Left ventricle myocardium inferior (tissue), 1 donor: ENCODE measurements around the gene HMGN4. TPM values are rescaled to one million over a fixed set of nuclear protein-coding genes. Genes with fewer than 3 reads are reported as not detected.
"Not testable (repeated sequence)": the region's sequence is repeated elsewhere in the genome, so short reads cannot be mapped to it uniquely, and the experiment has no call there.

Source experiments
- DNase-seq: peaks from one replicate; pipeline ENCODE4 v3.0.0-alpha.2; 2020
- H3K27ac ChIP-seq: fragments of 200-600 bp; replicated peaks from 2 replicates; pipeline ENCODE4 v1.8.0; 2021
- H3K27me3 ChIP-seq: fragments of 200-600 bp; 2 replicates; pipeline ENCODE4 v1.8.0; 2021; ENCODE audit warnings: low read depth
- H3K36me3 ChIP-seq: fragments of 200-600 bp; 2 replicates; pipeline ENCODE4 v1.8.0; 2021
- H3K4me1 ChIP-seq: fragments of 200-600 bp; 2 replicates; pipeline ENCODE4 v1.8.0; 2021
- H3K4me3 ChIP-seq: fragments of 200-600 bp; 2 replicates; pipeline ENCODE4 v1.8.0; 2021; ENCODE audit warnings: mild to moderate bottlenecking, moderate library complexity
- H3K9me3 ChIP-seq: fragments of 200-600 bp; replicated peaks from 2 replicates; pipeline ENCODE4 v1.8.0; 2021
- CTCF ChIP-seq: fragments of 200-600 bp; IDR thresholded peaks from 2 replicates; pipeline ENCODE4 v1.8.0; 2021; ENCODE audit warnings: antibody characterized with exemption, mild to moderate bottlenecking, borderline replicate concordance
- intact Hi-C: fragments of 100-400 bp; cut with micrococcal nuclease; formaldehyde crosslinking; loops from one replicate; pipeline ENCODE4 v1.11.0; 2022
- total RNA-seq: library from RNA; stranded (reverse); fragmentation: NEBNext Ultra II Directional; extraction: Animal tissue kit (Norgen Biotek cat#: 25700); gene quantifications from one replicate; pipeline ENCODE4 v1.2.1, GENCODE V29; 2021
- donor health status: DM: no; HTN: yes; CAD: no; lungs with severe emphysema.

The HMGN4 gene
- total RNA-seq, 1 donor from 2014 or later: 29.7 TPM

- Histone ChIP-seq H3K27ac (no peak overlapping the region), H3K4me3 (no peak overlapping the region), H3K9me3 (no peaks in the 10 kb centered on the region), H3K36me3 (no peaks in the 10 kb centered on the region), H3K27me3 (peaks cover 53% of the 10 kb centered on the region), H3K4me1 (peaks cover 12% of the 10 kb centered on the region)
- intact Hi-C loops: no loop called here
- no peak for DNase-seq
- no peak for TF ChIP-seq CTCF
Observed at GRCh38 chr6:26502626-26503025, 35.5 kb upstream of the HMGN4 start.

- Histone ChIP-seq H3K36me3 (no peaks in the 10 kb centered on the region), H3K27ac (no peak overlapping the region), H3K27me3 (peaks cover 23% of the 10 kb centered on the region), H3K4me3 (no peak overlapping the region), H3K9me3 (no peaks in the 10 kb centered on the region), H3K4me1 (no peaks in the 10 kb centered on the region)
- no peak for DNase-seq
- no peak for TF ChIP-seq CTCF
- intact Hi-C loops: no loop called here
Observed at GRCh38 chr6:26507658-26508057, 30.5 kb upstream of the HMGN4 start.

GRCh38 chr6:26511033-26511432, 27.1 kb upstream of the HMGN4 start:
- DNase-seq, H3K36me3 ChIP-seq, H3K4me1 ChIP-seq, H3K4me3 ChIP-seq, H3K9me3 ChIP-seq, intact Hi-C loops, H3K27ac ChIP-seq, H3K27me3 ChIP-seq: not testable (repeated sequence)

GRCh38 chr6:26514984-26515383, 23.2 kb upstream of the HMGN4 start:
- intact Hi-C loops: no loop called here

GRCh38 chr6:26516481-26517427, 21.4 kb upstream of the HMGN4 start:
- H3K36me3 ChIP-seq: no peaks in the 10 kb centered on the region
- TF ChIP-seq CTCF: no peak
- H3K4me1 ChIP-seq: peaks cover 6% of the 10 kb centered on the region
- DNase-seq: no peak
- H3K27ac ChIP-seq: no peak overlapping the region
- no peak overlapping the region for H3K4me3 ChIP-seq
- intact Hi-C loops: no loop called here
- no peaks in the 10 kb centered on the region for H3K27me3 ChIP-seq
- H3K9me3 ChIP-seq: no peaks in the 10 kb centered on the region

More at GRCh38 chr6:26514984-26515383, 23.2 kb upstream of the HMGN4 start:
- Histone ChIP-seq H3K27ac (no peak overlapping the region), H3K36me3 (no peaks in the 10 kb centered on the region), H3K9me3 (no peaks in the 10 kb centered on the region), H3K4me3 (no peak overlapping the region), H3K27me3 (no peaks in the 10 kb centered on the region), H3K4me1 (peaks cover under 1% of the 10 kb centered on the region)
- no peak for TF ChIP-seq CTCF
- no peak for DNase-seq

- Histone ChIP-seq H3K36me3 (no peaks in the 10 kb centered on the region), H3K4me3 (no peak overlapping the region), H3K4me1 (peaks cover 26% of the 10 kb centered on the region), H3K9me3 (no peaks in the 10 kb centered on the region), H3K27ac (no peak overlapping the region), H3K27me3 (no peaks in the 10 kb centered on the region)
- DNase-seq: no peak
- intact Hi-C loops: no loop called here
- no peak for TF ChIP-seq CTCF
Observed at GRCh38 chr6:26519359-26519758, 18.8 kb upstream of the HMGN4 start.
